SK-N-MC (cell line): Measurements from ENCODE around the gene LAMA5.

Source experiments
- EZH2 ChIP-seq: fragments of 200-600 bp; sonication (generic); IDR thresholded peaks from one replicate; pipeline ENCODE4 v1.6.1; 2017; ENCODE audit warnings: antibody characterized with exemption
- FOXP2 ChIP-seq: optimal IDR thresholded peaks from 2 replicates; pipeline ENCODE3; 2011; ENCODE audit warnings: mild to moderate bottlenecking, moderate library complexity; ENCODE audit not compliant: insufficient read depth; ENCODE audit errors: extremely low read length, control extremely low read depth
- POLR2AphosphoS5 ChIP-seq: IDR thresholded peaks from 2 replicates; pipeline ENCODE4 v1.6.1; 2012; ENCODE audit warnings: mild to moderate bottlenecking, low read depth, low read length, borderline replicate concordance

GRCh38 chr20:62400021-62400420 lies 32.9 kb upstream of the LAMA5 start:
- TF ChIP-seq EZH2 (no peak), POLR2AphosphoS5 (no peak), FOXP2 (no peak)
